Hepatocyte (in vitro differentiated cells): ENCODE data around the gene ZNF423.

Source experiments
- CTCF ChIP-seq: fragments of 200-600 bp; sonication (generic); IDR thresholded peaks from 2 replicates; pipeline ENCODE4 v1.5.1; 2016; ENCODE audit warnings: antibody characterized with exemption, mild to moderate bottlenecking; ENCODE audit not compliant: poor library complexity
- EZH2 ChIP-seq: fragments of 200-600 bp; sonication (generic); IDR thresholded peaks from 2 replicates; pipeline ENCODE4 v1.6.1; 2016; ENCODE audit warnings: antibody characterized with exemption, mild to moderate bottlenecking, borderline replicate concordance

- no peak for TF ChIP-seq CTCF
- TF ChIP-seq EZH2, result no peak
These were observed 409.1 kb downstream of the ZNF423 start for GRCh38 chr16:49446805-49447204.
